ENCODE data around the gene EFNB2. TPM values are rescaled to one million over a fixed set of nuclear protein-coding genes. Genes with fewer than 3 reads are reported as not detected.

Gene EFNB2
- total RNA-seq, 1 experiment from 2014 or later: 16.9 TPM

- H3K27ac Mint-ChIP-seq (ENCODE audit: unreplicated experiment): no peak overlapping the region
- CTCF ChIA-PET: interaction anchor here (0.6 kb wide), 2 partner anchors 34 to 63 kb away, joined by 3 to 5 read pairs; no protein-coding TSS in a partner anchor
- DNase-seq: no peak
- H3K4me1 Mint-ChIP-seq (ENCODE audit: low read depth, unreplicated experiment): no peaks in the 10 kb centered on the region
- TF ChIP-seq, protein P1, sequence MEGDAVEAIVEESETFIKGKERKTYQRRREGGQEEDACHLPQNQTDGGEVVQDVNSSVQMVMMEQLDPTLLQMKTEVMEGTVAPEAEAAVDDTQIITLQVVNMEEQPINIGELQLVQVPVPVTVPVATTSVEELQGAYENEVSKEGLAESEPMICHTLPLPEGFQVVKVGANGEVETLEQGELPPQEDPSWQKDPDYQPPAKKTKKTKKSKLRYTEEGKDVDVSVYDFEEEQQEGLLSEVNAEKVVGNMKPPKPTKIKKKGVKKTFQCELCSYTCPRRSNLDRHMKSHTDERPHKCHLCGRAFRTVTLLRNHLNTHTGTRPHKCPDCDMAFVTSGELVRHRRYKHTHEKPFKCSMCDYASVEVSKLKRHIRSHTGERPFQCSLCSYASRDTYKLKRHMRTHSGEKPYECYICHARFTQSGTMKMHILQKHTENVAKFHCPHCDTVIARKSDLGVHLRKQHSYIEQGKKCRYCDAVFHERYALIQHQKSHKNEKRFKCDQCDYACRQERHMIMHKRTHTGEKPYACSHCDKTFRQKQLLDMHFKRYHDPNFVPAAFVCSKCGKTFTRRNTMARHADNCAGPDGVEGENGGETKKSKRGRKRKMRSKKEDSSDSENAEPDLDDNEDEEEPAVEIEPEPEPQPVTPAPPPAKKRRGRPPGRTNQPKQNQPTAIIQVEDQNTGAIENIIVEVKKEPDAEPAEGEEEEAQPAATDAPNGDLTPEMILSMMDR (IDR thresholded peaks at IDR 0.05; ENCODE audit: unreplicated experiment): no peak
- H3K4me3 Mint-ChIP-seq (ENCODE audit: low read depth, unreplicated experiment): no peak overlapping the region
- intact Hi-C loops (cut with micrococcal nuclease; ENCODE audit: unreplicated experiment): no loop called here
- no peaks in the 10 kb centered on the region for H3K36me3 Mint-ChIP-seq (ENCODE audit: insufficient read depth, unreplicated experiment)
- H3K27me3 Mint-ChIP-seq (ENCODE audit: unreplicated experiment): no peaks in the 10 kb centered on the region
- H3K9me3 Mint-ChIP-seq (ENCODE audit: low read depth, unreplicated experiment): no peaks in the 10 kb centered on the region
- BruUV-seq (replicated peaks): no TSS peak
Observed at GRCh38 chr13:106480351-106480910, 55.0 kb downstream of the EFNB2 start.

DNA sequence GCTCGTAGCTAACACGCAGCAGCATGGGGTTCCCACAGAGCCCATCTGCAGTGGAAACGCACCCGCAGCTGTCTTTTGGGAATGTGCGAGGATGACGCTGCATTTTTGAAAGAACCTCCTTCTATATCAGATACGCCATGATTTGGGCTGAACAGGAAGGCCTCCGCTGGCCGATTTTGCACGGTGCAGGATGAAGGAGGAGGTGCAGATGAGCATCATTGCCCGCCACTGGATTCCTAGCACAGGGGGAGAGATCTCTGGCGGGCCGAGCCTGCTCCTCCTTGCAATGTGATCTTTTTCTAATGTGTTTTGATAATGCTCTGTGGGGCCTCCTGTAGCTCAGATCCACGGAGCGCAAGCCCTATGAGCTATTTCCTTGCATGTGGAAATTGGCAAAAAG, 55.5 kb downstream of the EFNB2 start:
- DNase-seq: no peak
- Mint-ChIP-seq H3K27me3 (ENCODE audit: unreplicated experiment) (no peaks in the 10 kb centered on the region), H3K9me3 (ENCODE audit: low read depth, unreplicated experiment) (no peaks in the 10 kb centered on the region), H3K4me3 (ENCODE audit: low read depth, unreplicated experiment) (no peak overlapping the region), H3K36me3 (ENCODE audit: insufficient read depth, unreplicated experiment) (no peaks in the 10 kb centered on the region), H3K27ac (ENCODE audit: unreplicated experiment) (no peak overlapping the region), H3K4me1 (ENCODE audit: low read depth, unreplicated experiment) (no peaks in the 10 kb centered on the region)
- CTCF ChIA-PET: interaction anchor here (0.6 kb wide), 1 partner anchor 35 kb away, joined by 3 read pairs; no protein-coding TSS in a partner anchor
- BruUV-seq (replicated peaks): no TSS peak
- intact Hi-C loops (cut with micrococcal nuclease; ENCODE audit: unreplicated experiment): loop anchor here (10.0 kb wide), 1 partner anchor 135 kb away; no protein-coding TSS in a partner anchor
- TF ChIP-seq, protein P1 (IDR thresholded peaks at IDR 0.05; ENCODE audit: unreplicated experiment): no peak

- no TSS peak for BruUV-seq (replicated peaks)
- Mint-ChIP-seq H3K36me3 (ENCODE audit: insufficient read depth, unreplicated experiment) (no peaks in the 10 kb centered on the region), H3K4me1 (ENCODE audit: low read depth, unreplicated experiment) (no peaks in the 10 kb centered on the region), H3K9me3 (ENCODE audit: low read depth, unreplicated experiment) (no peaks in the 10 kb centered on the region), H3K27ac (ENCODE audit: unreplicated experiment) (no peak overlapping the region), H3K4me3 (ENCODE audit: low read depth, unreplicated experiment) (no peak overlapping the region), H3K27me3 (ENCODE audit: unreplicated experiment) (no peaks in the 10 kb centered on the region)
- DNase-seq: no peak
- CTCF ChIA-PET: no interaction called here
- intact Hi-C loops (cut with micrococcal nuclease; ENCODE audit: unreplicated experiment): loop anchor here (10.0 kb wide), 1 partner anchor 133 kb away; no protein-coding TSS in a partner anchor
- TF ChIP-seq, protein P1 (IDR thresholded peaks at IDR 0.05; ENCODE audit: unreplicated experiment): no peak
Observed at GRCh38 chr13:106478116-106478515, 57.3 kb downstream of the EFNB2 start.

- no peak overlapping the region for H3K4me3 Mint-ChIP-seq (ENCODE audit: low read depth, unreplicated experiment)
- TF ChIP-seq, protein P1 (IDR thresholded peaks at IDR 0.05; ENCODE audit: unreplicated experiment): no peak
- no peaks in the 10 kb centered on the region for H3K27me3 Mint-ChIP-seq (ENCODE audit: unreplicated experiment)
- H3K9me3 Mint-ChIP-seq (ENCODE audit: low read depth, unreplicated experiment): no peaks in the 10 kb centered on the region
- no TSS peak for BruUV-seq (replicated peaks)
- intact Hi-C loops (cut with micrococcal nuclease; ENCODE audit: unreplicated experiment): loop anchor here (10.0 kb wide), 1 partner anchor 133 kb away; no protein-coding TSS in a partner anchor
- CTCF ChIA-PET: no interaction called here
- no peak for DNase-seq
- no peaks in the 10 kb centered on the region for H3K36me3 Mint-ChIP-seq (ENCODE audit: insufficient read depth, unreplicated experiment)
- H3K27ac Mint-ChIP-seq (ENCODE audit: unreplicated experiment): no peak overlapping the region
- peaks cover 6% of the 10 kb centered on the region for H3K4me1 Mint-ChIP-seq (ENCODE audit: low read depth, unreplicated experiment)
Observed at GRCh38 chr13:106477303-106477702, 58.2 kb downstream of the EFNB2 start.
